HEK293 (cell line): Measurements from ENCODE around the gene NUP62.

Experiments
- CTCF ChIA-PET: fragments of 350-600 bp; formaldehyde crosslinking; extraction: SDS; loops from one replicate; lab custom pipeline; 2021; ENCODE audit warnings: antibody characterized with exemption; lab: Yijun Ruan, JAX
- POLR2A ChIA-PET: fragments of 300-600 bp; formaldehyde crosslinking; extraction: SDS; loops from one replicate; lab custom pipeline; 2020; ENCODE audit warnings: antibody characterized with exemption, inconsistent platforms; lab: Yijun Ruan, JAX
- H3K27ac ChIP-seq: fragments of 200-500 bp; sonication (Bioruptor generic); 2 replicates; pipeline ENCODE4 v1.5.1; 2014; ENCODE audit warnings: low read depth, low read length, control low read depth, inconsistent platforms; ENCODE audit errors: extremely low read depth
- H3K36me3 ChIP-seq, 2 experiments: fragments of 200-500 bp in 1 of 2; sonication (Bioruptor generic) in 1 of 2; 1 replicate in 1 of 2; 2 replicates in 1 of 2; pipeline ENCODE4 v1.5.1; 2014 to 2017; ENCODE audit warnings: inconsistent platforms in 2 of 2, low read length in 2 of 2; ENCODE audit not compliant: control insufficient read depth in 2 of 2, insufficient read depth in 1 of 2
- H3K4me1 ChIP-seq: fragments of 200-500 bp; sonication (Bioruptor generic); 2 replicates; pipeline ENCODE4 v1.5.1; 2014; ENCODE audit warnings: mild to moderate bottlenecking, low read length, inconsistent platforms; ENCODE audit not compliant: control insufficient read depth, insufficient read depth
- H3K4me3 ChIP-seq: 2 replicates; pipeline ENCODE4 v1.5.1; 2011; ENCODE audit warnings: low read depth, mild to moderate bottlenecking, control low read depth, low read length, moderate library complexity
- H3K9me3 ChIP-seq: fragments of 200-500 bp; sonication (Bioruptor generic); 2 replicates; pipeline ENCODE4 v1.5.1; 2014; ENCODE audit warnings: low read depth, low read length, inconsistent platforms; ENCODE audit not compliant: control insufficient read depth, insufficient read depth
- EGR2 ChIP-seq: fragments of 450-650 bp; formaldehyde crosslinking; IDR thresholded peaks from 2 replicates; pipeline ENCODE4 v1.5.1; 2016; ENCODE audit warnings: low read depth, missing biosample characterization, missing genetic modification characterization
- HIC1 ChIP-seq: fragments of 450-650 bp; formaldehyde crosslinking; IDR thresholded peaks from 2 replicates; pipeline ENCODE4 v1.5.1; 2016; ENCODE audit warnings: missing biosample characterization, missing genetic modification characterization
- MEIS1 ChIP-seq: sonication (generic); formaldehyde crosslinking; IDR thresholded peaks from 2 replicates; pipeline ENCODE4 v1.8.1; 2022; ENCODE audit warnings: missing genetic modification reagents, mild to moderate bottlenecking, borderline replicate concordance
- OVOL3 ChIP-seq: fragments of 450-650 bp; formaldehyde crosslinking; IDR thresholded peaks from 2 replicates; pipeline ENCODE4 v1.5.1; 2016; ENCODE audit warnings: missing biosample characterization, missing genetic modification characterization
- SP2 ChIP-seq: fragments of 450-650 bp; formaldehyde crosslinking; IDR thresholded peaks from 2 replicates; pipeline ENCODE4 v1.5.1; 2016; ENCODE audit warnings: missing biosample characterization, missing genetic modification characterization
- ZNF140 ChIP-seq: fragments of 450-650 bp; formaldehyde crosslinking; IDR thresholded peaks from 2 replicates; pipeline ENCODE4 v1.5.1; 2016; ENCODE audit warnings: missing biosample characterization, missing genetic modification characterization
- ZNF146 ChIP-seq: fragments of 450-650 bp; formaldehyde crosslinking; IDR thresholded peaks from 2 replicates; pipeline ENCODE4 v1.5.1; 2016; ENCODE audit warnings: missing biosample characterization, missing genetic modification characterization
- ZNF175 ChIP-seq: fragments of 450-650 bp; formaldehyde crosslinking; IDR thresholded peaks from 2 replicates; pipeline ENCODE4 v1.5.1; 2016; ENCODE audit warnings: missing biosample characterization, missing genetic modification characterization
- ZNF184 ChIP-seq: fragments of 450-650 bp; IDR thresholded peaks from 2 replicates; pipeline ENCODE4 v1.5.1; 2018; ENCODE audit warnings: missing biosample characterization, mild to moderate bottlenecking, missing genetic modification characterization
- ZNF211 ChIP-seq: fragments of 450-650 bp; formaldehyde crosslinking; IDR thresholded peaks from 2 replicates; pipeline ENCODE4 v1.5.1; 2016; ENCODE audit warnings: low read depth, missing biosample characterization, missing genetic modification characterization
- ZNF214 ChIP-seq: fragments of 450-650 bp; formaldehyde crosslinking; IDR thresholded peaks from 2 replicates; pipeline ENCODE4 v1.5.1; 2017; ENCODE audit warnings: missing biosample characterization, mild to moderate bottlenecking, missing genetic modification characterization, borderline replicate concordance
- ZNF341 ChIP-seq: fragments of 450-650 bp; formaldehyde crosslinking; IDR thresholded peaks from 2 replicates; pipeline ENCODE4; 2016; ENCODE audit warnings: low read depth, missing biosample characterization, missing genetic modification characterization
- ZNF350 ChIP-seq: fragments of 450-650 bp; formaldehyde crosslinking; IDR thresholded peaks from 2 replicates; pipeline ENCODE4 v1.5.0; 2017; ENCODE audit warnings: missing biosample characterization, mild to moderate bottlenecking, missing genetic modification characterization
- ZNF394 ChIP-seq: fragments of 450-650 bp; formaldehyde crosslinking; IDR thresholded peaks from 2 replicates; pipeline ENCODE4 v1.5.1; 2016; ENCODE audit warnings: missing biosample characterization, missing genetic modification characterization, mild to moderate bottlenecking, moderate library complexity, borderline replicate concordance
- ZNF433 ChIP-seq: fragments of 450-650 bp; formaldehyde crosslinking; IDR thresholded peaks from 2 replicates; pipeline ENCODE4 v1.5.1; 2016; ENCODE audit warnings: missing biosample characterization, missing genetic modification characterization, low read depth
- ZNF596 ChIP-seq: fragments of 450-650 bp; IDR thresholded peaks from 2 replicates; pipeline ENCODE4 v1.5.0; 2018; ENCODE audit warnings: missing biosample characterization, mild to moderate bottlenecking, missing genetic modification characterization, moderate library complexity
- ZNF624 ChIP-seq: fragments of 450-650 bp; formaldehyde crosslinking; IDR thresholded peaks from 2 replicates; pipeline ENCODE4 v1.5.1; 2017; ENCODE audit warnings: missing biosample characterization, missing genetic modification characterization
- ZNF629 ChIP-seq: fragments of 450-650 bp; formaldehyde crosslinking; IDR thresholded peaks from 2 replicates; pipeline ENCODE4 v1.5.1; 2017; ENCODE audit warnings: missing biosample characterization, missing genetic modification characterization
- ZNF677 ChIP-seq: fragments of 450-650 bp; IDR thresholded peaks from 2 replicates; pipeline ENCODE4 v1.5.0; 2018; ENCODE audit warnings: missing biosample characterization, mild to moderate bottlenecking, missing genetic modification characterization, moderate library complexity
- ZNF76 ChIP-seq: fragments of 450-650 bp; formaldehyde crosslinking; IDR thresholded peaks from 2 replicates; pipeline ENCODE4; 2016; ENCODE audit warnings: low read depth, missing biosample characterization, missing genetic modification characterization, borderline replicate concordance
- ZNF768 ChIP-seq: fragments of 450-650 bp; formaldehyde crosslinking; IDR thresholded peaks from 2 replicates; pipeline ENCODE4 v1.5.1; 2018; ENCODE audit warnings: missing biosample characterization, mild to moderate bottlenecking, missing genetic modification characterization
- ZNF843 ChIP-seq: fragments of 450-650 bp; formaldehyde crosslinking; IDR thresholded peaks from 2 replicates; pipeline ENCODE4 v1.5.1; 2016; ENCODE audit warnings: missing biosample characterization, missing genetic modification characterization
- TF ChIP-seq, protein P1 (sequence below): fragments of 450-650 bp; formaldehyde crosslinking; IDR thresholded peaks from 2 replicates; pipeline ENCODE4 v1.5.1; 2017; ENCODE audit warnings: missing biosample characterization, missing genetic modification characterization

Gene NUP62

DNA sequence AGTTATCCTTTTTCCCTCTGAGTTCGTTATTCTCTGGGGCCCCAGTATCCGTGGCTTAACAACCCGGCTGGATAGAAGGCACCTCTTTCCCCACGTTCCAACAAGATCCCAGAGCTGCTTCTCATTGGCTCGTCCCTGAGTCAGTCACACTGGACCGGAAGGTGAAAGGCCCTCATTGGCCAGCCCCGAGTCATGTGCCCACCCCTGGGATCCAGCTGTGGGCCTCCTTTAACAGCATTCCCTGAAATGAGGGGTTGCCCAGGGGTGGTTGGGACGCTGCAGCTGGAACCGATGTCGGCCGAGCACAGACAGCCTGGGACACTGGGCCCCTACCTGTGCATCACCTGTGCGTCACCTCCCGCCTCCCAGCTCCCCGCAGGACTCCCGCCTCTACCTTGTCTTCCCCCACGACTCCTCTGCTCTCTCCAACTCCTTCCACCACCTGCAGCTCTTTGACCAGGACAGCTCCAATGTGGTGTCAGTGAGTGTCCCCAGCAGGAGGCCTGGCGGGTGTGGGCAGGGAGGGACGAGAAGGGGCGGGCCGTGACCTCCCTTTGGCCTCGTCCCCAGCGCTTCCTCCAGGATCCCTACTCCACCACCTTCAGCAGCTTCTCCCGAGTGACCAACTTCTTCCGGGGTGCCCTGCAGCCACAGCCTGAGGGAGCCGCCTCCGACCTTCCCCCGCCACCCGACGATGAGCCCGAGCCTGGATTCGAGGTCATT is 47.5 kb downstream of the NUP62 start:
- Histone ChIP-seq H3K4me1 (peaks cover 4% of the 10 kb centered on the region), H3K27ac (no peak overlapping the region), H3K4me3 (no peak overlapping the region), H3K36me3 (peaks cover 13 to 62% of the 10 kb centered on the region in 2 experiments; a peak in 2 of 3 replicates), H3K9me3 (no peaks in the 10 kb centered on the region)
- ChIA-PET POLR2A (interaction anchor here (0.9 to 1.5 kb wide), 3 partner anchors 8 to 48 kb away, joined by 3 to 12 read pairs (median 6); partner anchors contain the start of gene NUP62), CTCF (interaction anchor here (0.7 to 0.8 kb wide), 2 partner anchors 9 to 11 kb away, joined by 3 read pairs; no protein-coding TSS in a partner anchor)
- no peak for TF ChIP-seq ZNF175 (tag by site-specific recombination)
- TF ChIP-seq ZNF341 (tag by site-specific recombination), result no peak
- TF ChIP-seq ZNF146 (tag by site-specific recombination), result no peak
- TF ChIP-seq ZNF76 (tag by site-specific recombination), result no peak
- TF ChIP-seq HIC1 (tag by site-specific recombination), result no peak
- peak; percentile 45; the same call in 1 of the 2 replicates for TF ChIP-seq SP2 (tag by site-specific recombination)
- no peak for TF ChIP-seq ZNF629 (tag by site-specific recombination)
- no peak for TF ChIP-seq ZNF677 (tag by site-specific recombination)
- no peak for TF ChIP-seq ZNF768
- TF ChIP-seq ZNF140 (tag by site-specific recombination), result no peak
- no peak for TF ChIP-seq ZNF184 (tag by site-specific recombination)
- TF ChIP-seq ZNF624 (tag by site-specific recombination), result no peak
- TF ChIP-seq EGR2 (tag by site-specific recombination), result peak; percentile 25; the same call in 1 of the 2 replicates
- TF ChIP-seq ZNF211 (tag by site-specific recombination), result no peak
- TF ChIP-seq ZNF596 (tag by site-specific recombination), result no peak
- TF ChIP-seq ZNF214 (tag by site-specific recombination), result no peak
- no peak for TF ChIP-seq ZNF350

GRCh38 chr19:49881186-49881585 is 48.1 kb downstream of the NUP62 start:
- H3K27ac ChIP-seq, result no peak overlapping the region
- no peaks in the 10 kb centered on the region for H3K9me3 ChIP-seq
- H3K4me3 ChIP-seq, result no peak overlapping the region
- peaks cover 4% of the 10 kb centered on the region for H3K4me1 ChIP-seq
- peaks cover 13 to 62% of the 10 kb centered on the region in 2 experiments; a peak in 2 of 3 replicates for H3K36me3 ChIP-seq
- CTCF ChIA-PET, result interaction anchor here (0.6 to 0.8 kb wide), 2 partner anchors 10 to 379 kb away, joined by 3 to 4 read pairs; no protein-coding TSS in a partner anchor
- POLR2A ChIA-PET, result interaction anchor here (0.9 to 1.5 kb wide), 5 partner anchors 9 to 49 kb away, joined by 3 to 12 read pairs (median 4); partner anchors contain the start of gene NUP62
- TF ChIP-seq ZNF433 (tag by site-specific recombination), result no peak
- TF ChIP-seq ZNF843 (tag by site-specific recombination), result no peak
- TF ChIP-seq MEIS1 (CRISPR knock-in tag), result no peak
- TF ChIP-seq ZNF394 (tag by site-specific recombination), result no peak
- TF ChIP-seq OVOL3 (tag by site-specific recombination), result no peak
- TF ChIP-seq, protein P1, sequence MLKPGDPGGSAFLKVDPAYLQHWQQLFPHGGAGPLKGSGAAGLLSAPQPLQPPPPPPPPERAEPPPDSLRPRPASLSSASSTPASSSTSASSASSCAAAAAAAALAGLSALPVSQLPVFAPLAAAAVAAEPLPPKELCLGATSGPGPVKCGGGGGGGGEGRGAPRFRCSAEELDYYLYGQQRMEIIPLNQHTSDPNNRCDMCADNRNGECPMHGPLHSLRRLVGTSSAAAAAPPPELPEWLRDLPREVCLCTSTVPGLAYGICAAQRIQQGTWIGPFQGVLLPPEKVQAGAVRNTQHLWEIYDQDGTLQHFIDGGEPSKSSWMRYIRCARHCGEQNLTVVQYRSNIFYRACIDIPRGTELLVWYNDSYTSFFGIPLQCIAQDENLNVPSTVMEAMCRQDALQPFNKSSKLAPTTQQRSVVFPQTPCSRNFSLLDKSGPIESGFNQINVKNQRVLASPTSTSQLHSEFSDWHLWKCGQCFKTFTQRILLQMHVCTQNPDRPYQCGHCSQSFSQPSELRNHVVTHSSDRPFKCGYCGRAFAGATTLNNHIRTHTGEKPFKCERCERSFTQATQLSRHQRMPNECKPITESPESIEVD (tag by site-specific recombination), result no peak
- TF ChIP-seq, all 188 proteins: peak for 0
